ENCODE results near the gene TK1.

The TK1 gene

DNA sequence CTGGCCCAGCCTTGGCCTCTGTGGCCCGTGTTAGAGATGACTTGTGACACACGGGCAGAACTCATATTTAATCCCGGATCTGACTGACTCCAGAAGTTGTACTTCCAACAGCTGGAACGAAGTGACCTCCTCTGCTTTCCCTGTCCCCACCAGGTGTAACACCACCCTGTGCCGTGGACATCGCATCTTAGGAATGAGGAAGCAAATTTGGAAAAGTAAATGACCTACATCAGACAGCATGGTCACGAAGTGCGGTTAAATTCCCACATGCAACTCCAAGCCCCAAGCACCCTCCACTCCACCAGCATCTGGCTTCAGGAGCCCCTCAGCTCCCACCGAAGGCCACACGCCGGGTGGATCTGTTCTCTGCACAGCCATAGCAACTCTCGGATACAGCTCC is 2.9 kb downstream of the TK1 start:
- no peak overlapping the region for H3K14ac ChIP-seq (ENCODE audit: low read length)
- no peak overlapping the region for H2BK120ac ChIP-seq (ENCODE audit: low read depth, low read length)
- no CpG with 5 or more reads among the region's 12 CpGs for WGBS, 2 donors (ENCODE audit: extremely low coverage in 2 of 2, insufficient read length in 2 of 2, insufficient replicate concordance in 1 of 2)
- no peak overlapping the region for H3K18ac ChIP-seq (ENCODE audit: low read length)
- H3K4me1 ChIP-seq (ENCODE audit: control insufficient read depth in 2 of 2, insufficient read depth in 1 of 2, low read depth in 1 of 2, low read length in 2 of 2) = peaks cover 18 to 23% of the 10 kb centered on the region in 2 donors
- no peak overlapping the region for H2AK5ac ChIP-seq (ENCODE audit: low read depth, low read length)
- H3K4ac ChIP-seq (ENCODE audit: low read length) = no peak overlapping the region
- H3K9ac ChIP-seq (ENCODE audit: low read depth, low read length, poor library complexity) = no peak overlapping the region
- no peak overlapping the region for H2AFZ ChIP-seq (ENCODE audit: low read length)
- no peak for DNase-seq (ENCODE audit: low spot score)
- no peak overlapping the region for H2BK5ac ChIP-seq (ENCODE audit: low read length)
- H3K27me3 ChIP-seq (ENCODE audit: control insufficient read depth in 3 of 3, insufficient read depth in 3 of 3, low read depth in 1 of 3, low read length in 3 of 3) = no peaks in the 10 kb centered on the region
- H3K27ac ChIP-seq (replicated peaks; ENCODE audit: low read length) = no peak overlapping the region
- H3K23ac ChIP-seq (ENCODE audit: low read depth, low read length, poor library complexity) = no peak overlapping the region
- H4K91ac ChIP-seq (ENCODE audit: low read depth, low read length, poor library complexity) = no peak overlapping the region
- no peak overlapping the region for H2BK12ac ChIP-seq (ENCODE audit: low read length)
- no peak overlapping the region for H4K8ac ChIP-seq (ENCODE audit: low read depth, low read length)
- no peaks in the 10 kb centered on the region for H3K9me3 ChIP-seq (replicated peaks in 1 of 2; ENCODE audit: control insufficient read depth in 2 of 2, insufficient read depth in 1 of 2, low read depth in 1 of 2, low read length in 2 of 2)
- peaks cover 10% of the 10 kb centered on the region for H3K79me1 ChIP-seq (ENCODE audit: low read depth, low read length)
- no peak overlapping the region for H2BK15ac ChIP-seq (ENCODE audit: low read length)
- H3K36me3 ChIP-seq (replicated peaks in 1 of 2; ENCODE audit: control insufficient read depth in 2 of 2, insufficient read depth in 2 of 2, low read length in 2 of 2) = peaks cover 38 to 70% of the 10 kb centered on the region in 2 donors
- H3K4me3 ChIP-seq (ENCODE audit: low read length in 2 of 2) = peak overlapping the region in 1 of 2 donors; percentile 3
- H3K4me2 ChIP-seq (ENCODE audit: insufficient read depth, low read length, poor library complexity, severe bottlenecking) = no peak overlapping the region

GRCh38 chr17:78182504-78182903 is 4.3 kb downstream of the TK1 start:
- no peak overlapping the region for H2AK5ac ChIP-seq (ENCODE audit: low read depth, low read length)
- no peak overlapping the region for H4K8ac ChIP-seq (ENCODE audit: low read depth, low read length)
- no peak overlapping the region for H3K4me2 ChIP-seq (ENCODE audit: insufficient read depth, low read length, poor library complexity, severe bottlenecking)
- no peak overlapping the region for H2BK12ac ChIP-seq (ENCODE audit: low read length)
- DNase-seq (ENCODE audit: low spot score) = no peak
- H3K27ac ChIP-seq (replicated peaks; ENCODE audit: low read length) = no peak overlapping the region
- peaks cover 44 to 80% of the 10 kb centered on the region in 2 donors for H3K36me3 ChIP-seq (replicated peaks in 1 of 2; ENCODE audit: control insufficient read depth in 2 of 2, insufficient read depth in 2 of 2, low read length in 2 of 2)
- no peak overlapping the region for H3K14ac ChIP-seq (ENCODE audit: low read length)
- no peak overlapping the region for H2BK5ac ChIP-seq (ENCODE audit: low read length)
- no peaks in the 10 kb centered on the region for H3K27me3 ChIP-seq (ENCODE audit: control insufficient read depth in 3 of 3, insufficient read depth in 3 of 3, low read depth in 1 of 3, low read length in 3 of 3)
- no peak overlapping the region for H3K9ac ChIP-seq (ENCODE audit: low read depth, low read length, poor library complexity)
- no peak overlapping the region for H2BK120ac ChIP-seq (ENCODE audit: low read depth, low read length)
- no peak overlapping the region for H2AFZ ChIP-seq (ENCODE audit: low read length)
- H3K4me3 ChIP-seq (ENCODE audit: low read length in 2 of 2) = no peak overlapping the region
- no peak overlapping the region for H2BK15ac ChIP-seq (ENCODE audit: low read length)
- peaks cover 16 to 23% of the 10 kb centered on the region in 2 donors for H3K4me1 ChIP-seq (ENCODE audit: control insufficient read depth in 2 of 2, insufficient read depth in 1 of 2, low read depth in 1 of 2, low read length in 2 of 2)
- no peak overlapping the region for H3K4ac ChIP-seq (ENCODE audit: low read length)
- no peak overlapping the region for H3K18ac ChIP-seq (ENCODE audit: low read length)
- no peak overlapping the region for H4K91ac ChIP-seq (ENCODE audit: low read depth, low read length, poor library complexity)
- H3K9me3 ChIP-seq (replicated peaks in 1 of 2; ENCODE audit: control insufficient read depth in 2 of 2, insufficient read depth in 1 of 2, low read depth in 1 of 2, low read length in 2 of 2) = peaks cover 0 to 2% of the 10 kb centered on the region in 2 donors
- no CpG with 5 or more reads among the region's 13 CpGs for WGBS, 2 donors (ENCODE audit: extremely low coverage in 2 of 2, insufficient read length in 2 of 2, insufficient replicate concordance in 1 of 2)
- H3K79me1 ChIP-seq (ENCODE audit: low read depth, low read length) = peaks cover 10% of the 10 kb centered on the region
- H3K23ac ChIP-seq (ENCODE audit: low read depth, low read length, poor library complexity) = no peak overlapping the region

- Histone ChIP-seq H3K27me3 (ENCODE audit: control insufficient read depth in 3 of 3, insufficient read depth in 3 of 3, low read depth in 1 of 3, low read length in 3 of 3) (no peaks in the 10 kb centered on the region), H2BK120ac (ENCODE audit: low read depth, low read length) (no peak overlapping the region), H3K79me1 (ENCODE audit: low read depth, low read length) (peaks cover 5% of the 10 kb centered on the region), H3K4me2 (ENCODE audit: insufficient read depth, low read length, poor library complexity, severe bottlenecking) (no peak overlapping the region), H2AFZ (ENCODE audit: low read length) (no peak overlapping the region), H3K4me1 (ENCODE audit: control insufficient read depth in 2 of 2, insufficient read depth in 1 of 2, low read depth in 1 of 2, low read length in 2 of 2) (peaks cover 10 to 11% of the 10 kb centered on the region in 2 donors), H2BK12ac (ENCODE audit: low read length) (no peak overlapping the region), H3K9ac (ENCODE audit: low read depth, low read length, poor library complexity) (no peak overlapping the region), H3K4ac (ENCODE audit: low read length) (no peak overlapping the region), H3K4me3 (ENCODE audit: low read length in 2 of 2) (no peak overlapping the region), H3K9me3 (replicated peaks in 1 of 2; ENCODE audit: control insufficient read depth in 2 of 2, insufficient read depth in 1 of 2, low read depth in 1 of 2, low read length in 2 of 2) (peaks cover 0 to 2% of the 10 kb centered on the region in 2 donors), H3K14ac (ENCODE audit: low read length) (no peak overlapping the region), H2BK15ac (ENCODE audit: low read length) (no peak overlapping the region), H3K23ac (ENCODE audit: low read depth, low read length, poor library complexity) (no peak overlapping the region), H4K91ac (ENCODE audit: low read depth, low read length, poor library complexity) (no peak overlapping the region), H3K27ac (replicated peaks; ENCODE audit: low read length) (no peak overlapping the region), H2AK5ac (ENCODE audit: low read depth, low read length) (no peak overlapping the region), H3K18ac (ENCODE audit: low read length) (no peak overlapping the region), H4K8ac (ENCODE audit: low read depth, low read length) (no peak overlapping the region), H3K36me3 (replicated peaks in 1 of 2; ENCODE audit: control insufficient read depth in 2 of 2, insufficient read depth in 2 of 2, low read length in 2 of 2) (peaks cover 51 to 95% of the 10 kb centered on the region in 2 donors), H2BK5ac (ENCODE audit: low read length) (no peak overlapping the region)
- DNase-seq (ENCODE audit: low spot score) = no peak
- no CpG with 5 or more reads among the region's 2 CpGs for WGBS, 2 donors (ENCODE audit: extremely low coverage in 2 of 2, insufficient read length in 2 of 2, insufficient replicate concordance in 1 of 2)
These were observed 6.3 kb downstream of the TK1 start for GRCh38 chr17:78180508-78180907.

DNA sequence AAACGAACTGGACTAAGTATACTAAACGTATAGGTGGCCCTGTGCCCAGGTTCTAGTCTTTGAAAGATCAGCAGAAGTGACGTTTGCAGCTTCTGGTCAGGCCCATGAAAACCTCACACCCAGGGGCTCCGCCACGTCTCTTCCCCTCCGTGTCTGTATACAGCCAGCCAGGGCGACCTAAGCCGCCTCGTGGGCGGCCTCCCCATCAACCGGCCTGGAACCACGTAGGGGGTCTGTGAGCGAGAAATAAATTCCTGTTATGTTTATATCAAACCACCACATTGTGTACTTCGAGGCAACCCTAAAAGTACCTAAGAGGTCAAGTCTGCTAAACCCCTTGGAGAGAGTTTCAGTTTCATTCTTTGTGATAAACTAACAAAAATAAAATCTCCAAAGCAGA is 6.8 kb downstream of the TK1 start:
- H3K36me3 ChIP-seq (replicated peaks in 1 of 2; ENCODE audit: control insufficient read depth in 2 of 2, insufficient read depth in 2 of 2, low read length in 2 of 2) = peaks cover 55 to 95% of the 10 kb centered on the region in 2 donors
- DNase-seq (ENCODE audit: low spot score) = no peak
- H3K9me3 ChIP-seq (replicated peaks in 1 of 2; ENCODE audit: control insufficient read depth in 2 of 2, insufficient read depth in 1 of 2, low read depth in 1 of 2, low read length in 2 of 2) = peaks cover 0 to 2% of the 10 kb centered on the region in 2 donors
- H2AFZ ChIP-seq (ENCODE audit: low read length) = no peak overlapping the region
- no peak overlapping the region for H4K8ac ChIP-seq (ENCODE audit: low read depth, low read length)
- no peaks in the 10 kb centered on the region for H3K27me3 ChIP-seq (ENCODE audit: control insufficient read depth in 3 of 3, insufficient read depth in 3 of 3, low read depth in 1 of 3, low read length in 3 of 3)
- H2BK12ac ChIP-seq (ENCODE audit: low read length) = no peak overlapping the region
- peaks cover 7% of the 10 kb centered on the region in 2 donors for H3K4me1 ChIP-seq (ENCODE audit: control insufficient read depth in 2 of 2, insufficient read depth in 1 of 2, low read depth in 1 of 2, low read length in 2 of 2)
- no peak overlapping the region for H3K18ac ChIP-seq (ENCODE audit: low read length)
- H3K23ac ChIP-seq (ENCODE audit: low read depth, low read length, poor library complexity) = no peak overlapping the region
- H3K9ac ChIP-seq (ENCODE audit: low read depth, low read length, poor library complexity) = no peak overlapping the region
- no peak overlapping the region for H2AK5ac ChIP-seq (ENCODE audit: low read depth, low read length)
- peaks cover 5% of the 10 kb centered on the region for H3K79me1 ChIP-seq (ENCODE audit: low read depth, low read length)
- H2BK120ac ChIP-seq (ENCODE audit: low read depth, low read length) = no peak overlapping the region
- no peak overlapping the region for H2BK15ac ChIP-seq (ENCODE audit: low read length)
- H4K91ac ChIP-seq (ENCODE audit: low read depth, low read length, poor library complexity) = no peak overlapping the region
- no peak overlapping the region for H3K4me3 ChIP-seq (ENCODE audit: low read length in 2 of 2)
- no CpG with 5 or more reads among the region's 14 CpGs for WGBS, 2 donors (ENCODE audit: extremely low coverage in 2 of 2, insufficient read length in 2 of 2, insufficient replicate concordance in 1 of 2)
- no peak overlapping the region for H3K4me2 ChIP-seq (ENCODE audit: insufficient read depth, low read length, poor library complexity, severe bottlenecking)
- no peak overlapping the region for H3K27ac ChIP-seq (replicated peaks; ENCODE audit: low read length)
- no peak overlapping the region for H3K4ac ChIP-seq (ENCODE audit: low read length)
- H2BK5ac ChIP-seq (ENCODE audit: low read length) = no peak overlapping the region
- no peak overlapping the region for H3K14ac ChIP-seq (ENCODE audit: low read length)
